ENCODE data around the gene VASP.

Gene VASP

GRCh38 chr19:45514376-45515051 is 7.2 kb downstream of the VASP start:
- DNase-seq (ENCODE audit: low read depth, low spot score): no peak

- no peak for DNase-seq (ENCODE audit: low read depth, low spot score)
Measured at GRCh38 chr19:45515081-45515624, 7.9 kb downstream of the VASP start.

- DNase-seq (ENCODE audit: low read depth, low spot score): no peak
Measured at GRCh38 chr19:45515807-45516401, 8.6 kb downstream of the VASP start.

GRCh38 chr19:45517238-45517637 is 10.0 kb downstream of the VASP start:
- DNase-seq (ENCODE audit: low read depth, low spot score): no peak

- DNase-seq (ENCODE audit: low read depth, low spot score): no peak
Measured at GRCh38 chr19:45517641-45518468, 10.6 kb downstream of the VASP start.

DNA sequence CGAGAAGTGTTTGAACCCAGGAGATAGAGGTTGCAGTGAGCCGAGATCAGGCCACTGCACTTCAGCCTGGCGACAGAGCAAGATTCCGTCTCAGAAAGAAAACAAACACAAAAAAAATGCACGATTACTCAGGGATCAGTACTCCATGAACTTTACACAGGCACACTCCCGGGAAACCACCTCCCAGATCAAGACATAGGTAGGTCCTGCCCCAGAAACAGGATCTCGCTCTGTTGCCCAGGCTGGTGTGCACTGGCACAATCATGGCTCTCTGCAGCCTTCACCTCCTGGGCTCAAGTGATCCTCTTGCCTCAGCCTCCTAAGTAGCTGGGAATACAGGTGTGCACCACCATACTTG is 11.2 kb downstream of the VASP start:
- no peak for DNase-seq (ENCODE audit: low read depth, low spot score)

GRCh38 chr19:45522010-45522941 is 15.0 kb downstream of the VASP start:
- DNase-seq (ENCODE audit: low read depth, low spot score): no peak

GRCh38 chr19:45523642-45524256 is 16.5 kb downstream of the VASP start:
- DNase-seq (ENCODE audit: low read depth, low spot score): peak; percentile 78

GRCh38 chr19:45524575-45525129 is 17.4 kb downstream of the VASP start:
- no peak for DNase-seq (ENCODE audit: low read depth, low spot score)

GRCh38 chr19:45526143-45526542 is 18.9 kb downstream of the VASP start:
- peak; percentile 90 for DNase-seq (ENCODE audit: low read depth, low spot score)

DNA sequence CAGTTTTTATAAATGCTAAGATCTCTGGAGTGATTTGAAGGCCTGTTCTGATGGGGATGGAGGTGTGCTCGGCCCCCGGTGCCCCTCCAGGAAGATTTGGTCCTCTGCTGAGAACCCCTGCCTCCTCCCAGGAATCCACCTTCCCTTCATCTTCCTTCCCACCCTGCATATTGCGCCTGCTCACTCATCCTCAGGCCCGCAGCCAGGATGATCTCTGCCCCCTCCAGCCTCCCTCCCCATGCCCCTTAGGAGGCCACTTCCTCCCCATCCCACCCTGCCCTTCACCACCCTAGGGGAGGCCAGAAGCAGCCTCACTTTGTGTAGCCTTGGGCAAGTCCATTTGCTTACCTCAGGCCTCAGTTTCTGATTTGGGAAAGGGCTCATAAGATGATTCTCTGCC is 19.7 kb downstream of the VASP start:
- DNase-seq (ENCODE audit: low read depth, low spot score): no peak

DNA sequence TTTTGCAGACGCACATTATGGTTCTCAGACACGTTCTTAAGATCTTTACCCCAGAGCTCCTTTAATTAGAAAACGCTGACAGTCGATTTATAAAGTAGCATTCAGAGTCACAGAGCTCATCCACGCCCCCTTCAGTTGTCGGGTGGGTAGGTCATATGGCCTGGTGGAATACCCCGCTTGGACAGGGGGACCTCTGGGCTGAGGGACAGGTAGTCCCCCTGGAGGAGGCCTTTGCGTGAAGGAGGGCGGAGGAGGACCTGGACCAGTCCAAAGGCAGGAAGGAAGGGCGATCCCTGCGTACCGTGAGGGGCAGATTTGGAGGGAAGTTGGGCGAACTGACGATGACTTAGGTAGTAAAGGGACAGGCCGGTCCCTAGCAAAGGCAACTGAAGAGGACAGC is 20.5 kb downstream of the VASP start:
- no peak for DNase-seq (ENCODE audit: low read depth, low spot score)

- no peak for DNase-seq (ENCODE audit: low read depth, low spot score)
Measured at GRCh38 chr19:45528149-45528743, 21.0 kb downstream of the VASP start.

- DNase-seq (ENCODE audit: low read depth, low spot score): peak; percentile 78
Measured at GRCh38 chr19:45528744-45529419, 21.6 kb downstream of the VASP start.

GRCh38 chr19:45529420-45529785 is 22.1 kb downstream of the VASP start:
- DNase-seq (ENCODE audit: low read depth, low spot score): no peak

GRCh38 chr19:45531349-45531748 is 24.1 kb downstream of the VASP start:
- DNase-seq (ENCODE audit: low read depth, low spot score): no peak

DNA sequence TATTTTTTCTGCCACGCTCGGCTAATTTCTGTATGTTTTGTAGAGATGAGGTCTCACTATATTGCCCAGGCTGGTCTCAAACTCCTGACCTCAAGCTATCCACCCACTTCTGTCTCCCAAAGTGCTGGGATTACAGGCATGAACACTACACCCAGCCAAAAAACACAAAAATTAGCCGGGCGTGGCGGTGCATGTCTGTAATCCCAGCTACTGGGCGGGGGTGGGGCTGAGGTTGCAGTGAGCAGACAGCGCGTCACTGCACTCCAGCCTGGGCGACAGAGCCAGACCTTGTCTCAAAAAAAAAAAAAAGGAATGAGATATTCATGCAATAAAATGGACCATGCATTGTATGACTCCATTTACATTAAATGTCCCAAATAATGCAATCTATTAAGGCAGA is 32.2 kb downstream of the VASP start:
- DNase-seq (ENCODE audit: low read depth, low spot score): no peak

- no peak for DNase-seq (ENCODE audit: low read depth, low spot score)
Measured at GRCh38 chr19:45542234-45542668, 35.0 kb downstream of the VASP start.

DNA sequence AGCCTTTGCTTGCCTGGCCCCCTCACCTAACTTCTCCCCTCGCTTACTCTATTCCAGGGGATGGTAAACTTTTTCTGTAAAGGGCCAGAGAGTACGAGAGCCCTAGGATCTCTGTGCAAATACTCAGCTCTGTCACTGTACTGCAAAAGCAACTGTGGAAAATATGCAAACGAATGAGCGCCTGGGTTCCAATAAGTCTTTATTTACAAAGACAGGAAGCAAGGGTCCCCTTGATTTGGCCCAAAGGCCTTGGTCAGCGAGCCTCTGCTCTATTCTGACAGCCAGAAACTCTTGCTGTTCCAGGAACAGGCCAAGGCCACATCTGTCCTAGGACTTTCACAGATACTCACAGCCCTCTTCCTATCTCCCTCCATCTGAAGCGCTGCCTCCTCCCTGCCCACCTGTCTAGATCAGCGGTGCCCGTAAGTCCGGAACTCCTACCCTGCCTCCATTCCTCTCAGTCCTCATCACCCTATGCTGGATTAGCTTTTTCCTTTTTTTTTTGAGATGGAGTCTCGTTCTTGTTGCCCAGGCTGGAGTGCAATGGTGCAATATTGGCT is 40.0 kb downstream of the VASP start:
- no peak for DNase-seq (ENCODE audit: low read depth, low spot score)
